Right ventricle myocardium inferior (tissue), 1 donor: ENCODE data around the gene KLF13. TPM values are rescaled to one million over a fixed set of nuclear protein-coding genes. Genes with fewer than 3 reads are reported as not detected.

Experiments
- ATAC-seq: fragments of 200-7000 bp; cut with Tn5 transposase; one replicate; pipeline ENCODE4 v1.9.1; 2020; ENCODE audit warnings: mild to moderate bottlenecking, moderate library complexity
- DNase-seq: peaks from one replicate; pipeline ENCODE4 v3.0.0; 2021; ENCODE audit errors: missing footprints
- intact Hi-C: fragments of 100-400 bp; cut with DNase I; formaldehyde crosslinking; loops from one replicate; pipeline ENCODE4 v1.11.0; 2022
- total RNA-seq: library from RNA; stranded (reverse); fragmentation: NEBNext Ultra II Directional; extraction: Animal tissue kit (Norgen Biotek cat#: 25700); gene quantifications from one replicate; pipeline ENCODE4 v1.2.1, GENCODE V29; 2021
- donor health status: DM: no; HTN: yes; CAD: no; lungs with severe emphysema.

KLF13 gene
- total RNA-seq, 1 donor from 2014 or later: 63.4 TPM

- ATAC-seq (peak; percentile 9), DNase-seq (no peak)
- intact Hi-C loops: loop anchor here (2.0 to 10.0 kb wide), 4 partner anchors 20 to 118 kb away; no protein-coding TSS in a partner anchor
Measured at GRCh38 chr15:31367021-31367729, 40.5 kb downstream of the KLF13 start.

- intact Hi-C loops: loop anchor here (2.0 to 10.0 kb wide), 4 partner anchors 19 to 117 kb away; no protein-coding TSS in a partner anchor
- DNase-seq (no peak), ATAC-seq (no peak)
Measured at GRCh38 chr15:31367730-31368344, 41.2 kb downstream of the KLF13 start.

GRCh38 chr15:31369727-31370126 lies 43.1 kb downstream of the KLF13 start:
- no peak for DNase-seq
- intact Hi-C loops: loop anchor here (10.0 kb wide), 1 partner anchor 115 kb away; no protein-coding TSS in a partner anchor
- ATAC-seq: no peak

GRCh38 chr15:31371520-31372240 lies 45.0 kb downstream of the KLF13 start:
- DNase-seq (no peak), ATAC-seq (no peak)
- intact Hi-C loops: no loop called here

- intact Hi-C loops: no loop called here
- ATAC-seq (peak; percentile 89), DNase-seq (peak; percentile 91)
Measured at GRCh38 chr15:31372635-31373091, 46.0 kb downstream of the KLF13 start.

GRCh38 chr15:31373096-31373865 lies 46.6 kb downstream of the KLF13 start:
- intact Hi-C loops: no loop called here
- DNase-seq: no peak
- no peak for ATAC-seq

GRCh38 chr15:31373970-31374369 lies 47.3 kb downstream of the KLF13 start:
- DNase-seq (no peak), ATAC-seq (no peak)
- intact Hi-C loops: no loop called here

GRCh38 chr15:31374489-31374888 lies 47.9 kb downstream of the KLF13 start:
- ATAC-seq (no peak), DNase-seq (no peak)
- intact Hi-C loops: no loop called here

GRCh38 chr15:31374986-31375385 lies 48.4 kb downstream of the KLF13 start:
- no peak for ATAC-seq
- no peak for DNase-seq
- intact Hi-C loops: no loop called here

GRCh38 chr15:31375772-31376171 lies 49.1 kb downstream of the KLF13 start:
- DNase-seq: no peak
- no peak for ATAC-seq
- intact Hi-C loops: no loop called here

GRCh38 chr15:31376511-31376910 lies 49.9 kb downstream of the KLF13 start:
- intact Hi-C loops: no loop called here

GRCh38 chr15:31377030-31377429 lies 50.4 kb downstream of the KLF13 start:
- intact Hi-C loops: no loop called here
- ATAC-seq: no peak
- no peak for DNase-seq

More at GRCh38 chr15:31376511-31376910, 49.9 kb downstream of the KLF13 start:
- ATAC-seq (no peak), DNase-seq (no peak)

GRCh38 chr15:31378363-31378903 lies 51.8 kb downstream of the KLF13 start:
- ATAC-seq (no peak), DNase-seq (no peak)
- intact Hi-C loops: no loop called here

GRCh38 chr15:31379042-31379441 lies 52.4 kb downstream of the KLF13 start:
- ATAC-seq: no peak
- DNase-seq: no peak
- intact Hi-C loops: no loop called here

- no peak for DNase-seq
- intact Hi-C loops: no loop called here
- ATAC-seq: no peak
Measured at GRCh38 chr15:31379577-31379976, 52.9 kb downstream of the KLF13 start.

GRCh38 chr15:31381801-31382712 lies 55.4 kb downstream of the KLF13 start:
- DNase-seq (no peak), ATAC-seq (peak; percentile 53)
- intact Hi-C loops: no loop called here

GRCh38 chr15:31382713-31383045 lies 56.0 kb downstream of the KLF13 start:
- intact Hi-C loops: no loop called here
- ATAC-seq: no peak
- peak; percentile 30 for DNase-seq

- DNase-seq (peak; percentile 21), ATAC-seq (no peak)
- intact Hi-C loops: no loop called here
Measured at GRCh38 chr15:31383139-31383538, 56.5 kb downstream of the KLF13 start.
